Femur (tissue), 1 donor: ENCODE measurements around the gene EXOC4.
"Not testable (repeated sequence)": the region's sequence is repeated elsewhere in the genome, so short reads cannot be mapped to it uniquely, and the experiment has no call there.

Experiments
- DNase-seq: peaks from one replicate; pipeline ENCODE4 v3.0.0-alpha.2; 2017

Gene EXOC4

GRCh38 chr7:133278975-133279374 is 26.1 kb downstream of the EXOC4 start:
- DNase-seq = not testable (repeated sequence)

GRCh38 chr7:133282094-133282493 is 29.2 kb downstream of the EXOC4 start:
- no peak for DNase-seq

GRCh38 chr7:133284092-133284491 is 31.2 kb downstream of the EXOC4 start:
- DNase-seq = no peak

- no peak for DNase-seq
Measured at GRCh38 chr7:133288970-133289369, 36.1 kb downstream of the EXOC4 start.

- DNase-seq = no peak
Measured at GRCh38 chr7:133290041-133290440, 37.2 kb downstream of the EXOC4 start.

- no peak for DNase-seq
Measured at GRCh38 chr7:133290676-133291333, 37.9 kb downstream of the EXOC4 start.

- no peak for DNase-seq
Measured at GRCh38 chr7:133292631-133293030, 39.8 kb downstream of the EXOC4 start.

- no peak for DNase-seq
Measured at GRCh38 chr7:133293384-133294160, 40.7 kb downstream of the EXOC4 start.

GRCh38 chr7:133294234-133294633 is 41.4 kb downstream of the EXOC4 start:
- no peak for DNase-seq

GRCh38 chr7:133295484-133295883 is 42.6 kb downstream of the EXOC4 start:
- no peak for DNase-seq

GRCh38 chr7:133297093-133297492 is 44.2 kb downstream of the EXOC4 start:
- no peak for DNase-seq

- no peak for DNase-seq
Measured at GRCh38 chr7:133298080-133298479, 45.2 kb downstream of the EXOC4 start.

GRCh38 chr7:133299676-133300075 is 46.8 kb downstream of the EXOC4 start:
- no peak for DNase-seq

GRCh38 chr7:133300088-133300487 is 47.2 kb downstream of the EXOC4 start:
- DNase-seq = peak; percentile 21

- DNase-seq = no peak
Measured at GRCh38 chr7:133300811-133301210, 47.9 kb downstream of the EXOC4 start.

- DNase-seq = no peak
Measured at GRCh38 chr7:133301444-133301843, 48.6 kb downstream of the EXOC4 start.

- no peak for DNase-seq
Measured at GRCh38 chr7:133303372-133303771, 50.5 kb downstream of the EXOC4 start.

GRCh38 chr7:133303931-133304330 is 51.1 kb downstream of the EXOC4 start:
- no peak for DNase-seq

- no peak for DNase-seq
Measured at GRCh38 chr7:133309333-133309732, 56.5 kb downstream of the EXOC4 start.

GRCh38 chr7:133310232-133310862 is 57.5 kb downstream of the EXOC4 start:
- DNase-seq = peak; percentile 21

- no peak for DNase-seq
Measured at GRCh38 chr7:133313575-133313974, 60.7 kb downstream of the EXOC4 start.

- DNase-seq = no peak
Measured at GRCh38 chr7:133314084-133314483, 61.2 kb downstream of the EXOC4 start.

- no peak for DNase-seq
Measured at GRCh38 chr7:133315332-133316040, 62.6 kb downstream of the EXOC4 start.
